Measurements from ENCODE around the gene CFAP73.

The CFAP73 gene

DNA sequence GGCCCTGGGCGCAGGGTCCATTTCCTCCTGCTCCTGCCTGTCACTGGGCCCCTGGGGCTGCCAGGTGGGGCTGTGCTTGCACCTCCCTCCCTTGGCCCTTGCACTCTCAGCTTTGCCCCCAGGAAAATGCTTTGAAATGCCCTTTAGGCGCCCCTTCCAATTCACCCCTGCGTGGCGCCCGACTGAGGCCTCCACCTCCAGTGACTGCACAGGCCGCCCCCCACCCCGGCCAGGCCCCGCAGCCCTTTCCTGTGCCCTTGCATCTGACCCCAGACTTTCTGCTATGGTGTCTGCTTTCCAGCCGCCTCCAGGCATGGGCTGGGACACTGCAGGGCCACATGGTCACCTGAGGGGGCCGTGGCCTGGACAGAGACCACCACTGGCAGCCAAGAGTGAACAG, 18.3 kb downstream of the CFAP73 start:
- DNase-seq = no peak

DNA sequence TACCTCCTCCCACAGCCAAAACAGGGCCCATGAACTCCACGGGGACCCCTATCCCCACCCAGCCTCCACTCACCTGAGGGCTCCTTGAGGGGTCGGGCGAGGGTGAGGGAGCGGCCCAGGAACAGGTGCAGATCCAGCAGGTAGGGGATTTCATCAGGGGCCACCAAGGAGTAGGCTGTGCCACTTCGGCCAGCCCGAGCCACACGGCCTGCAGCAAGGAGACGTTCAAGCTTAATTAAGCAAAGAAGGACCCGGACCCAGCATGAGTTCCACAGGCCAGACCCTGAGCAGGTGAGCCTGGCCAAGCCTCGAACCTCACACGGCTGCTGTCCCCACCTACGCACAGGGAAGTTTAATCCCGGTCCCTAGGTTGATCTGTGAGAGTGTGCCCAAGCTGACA, 20.2 kb downstream of the CFAP73 start:
- no peak for DNase-seq

DNA sequence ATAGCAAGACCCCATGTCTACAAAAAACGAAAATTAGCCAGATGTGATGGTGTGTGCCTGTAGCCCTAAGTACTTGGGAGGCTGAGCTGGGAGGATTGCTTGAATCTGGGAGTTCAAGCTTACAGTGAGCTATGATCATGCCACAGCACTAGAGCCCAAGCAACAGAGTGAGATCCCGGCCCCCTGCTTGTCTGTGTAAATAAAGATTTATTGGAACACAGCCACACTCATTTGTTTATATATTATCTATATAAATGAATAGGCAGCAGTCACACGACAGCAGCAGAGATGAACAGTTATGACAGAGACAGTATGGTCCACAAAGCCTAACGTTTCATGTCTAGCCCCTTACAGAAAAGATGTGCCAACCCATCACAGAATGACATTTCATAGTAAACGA, 20.9 kb downstream of the CFAP73 start:
- DNase-seq = no peak

DNA sequence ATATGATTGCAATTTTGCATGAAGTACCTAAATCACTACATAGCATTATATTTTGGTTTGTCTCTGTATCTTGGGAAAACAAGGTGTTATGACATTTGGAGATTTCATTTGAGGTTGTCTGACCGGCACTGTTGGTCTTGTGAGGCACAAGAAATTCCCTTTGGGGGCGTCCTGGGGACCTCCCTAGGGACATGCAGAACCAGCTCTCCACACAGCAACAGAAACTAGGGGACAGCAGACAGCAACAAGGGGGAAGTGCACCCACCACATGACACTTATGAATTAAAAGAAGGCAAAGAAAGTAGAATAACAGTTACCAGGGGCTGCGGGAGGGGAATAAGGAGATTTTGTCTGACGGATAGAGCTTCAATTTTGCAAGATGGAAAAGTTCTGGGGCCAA, 21.4 kb downstream of the CFAP73 start:
- no peak for DNase-seq

DNA sequence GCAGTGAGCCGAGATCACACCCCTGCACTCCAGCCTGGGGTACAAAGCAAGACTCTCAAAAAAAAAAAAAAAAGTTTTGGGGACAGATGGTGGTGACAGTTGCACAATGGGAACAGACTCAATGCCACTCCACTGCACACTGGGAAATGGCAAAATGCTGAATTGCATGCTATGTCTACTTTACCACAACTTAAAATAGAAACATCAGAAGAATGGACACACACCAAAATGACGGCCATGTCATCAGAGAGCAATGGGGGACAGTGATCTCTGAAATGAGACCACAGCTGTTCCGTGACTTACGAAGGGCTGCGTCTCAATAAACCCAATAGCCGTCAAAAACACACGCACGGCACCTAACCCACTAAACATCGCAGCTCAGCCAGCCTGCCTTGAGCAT, 22.0 kb downstream of the CFAP73 start:
- no peak for DNase-seq

DNA sequence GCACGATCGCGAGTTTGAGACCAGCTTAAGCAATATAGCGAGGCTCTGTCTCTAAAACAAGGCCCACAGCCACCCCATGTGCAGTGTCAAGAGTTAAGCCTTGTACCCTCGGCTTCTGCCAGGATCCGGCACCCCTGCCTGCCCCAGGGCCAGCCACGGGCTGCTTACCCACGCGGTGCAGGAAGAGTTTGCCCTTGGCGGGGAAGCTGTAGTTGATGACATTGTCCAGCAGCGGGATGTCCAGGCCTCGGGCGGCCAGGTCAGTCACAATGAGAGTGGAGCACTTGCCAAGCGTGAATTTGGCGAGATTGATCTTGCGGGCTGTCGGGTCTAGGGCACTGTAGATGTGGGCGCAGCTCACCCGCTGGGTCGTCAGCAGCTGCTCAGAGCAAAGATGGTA, 22.7 kb downstream of the CFAP73 start:
- no peak for DNase-seq

DNA sequence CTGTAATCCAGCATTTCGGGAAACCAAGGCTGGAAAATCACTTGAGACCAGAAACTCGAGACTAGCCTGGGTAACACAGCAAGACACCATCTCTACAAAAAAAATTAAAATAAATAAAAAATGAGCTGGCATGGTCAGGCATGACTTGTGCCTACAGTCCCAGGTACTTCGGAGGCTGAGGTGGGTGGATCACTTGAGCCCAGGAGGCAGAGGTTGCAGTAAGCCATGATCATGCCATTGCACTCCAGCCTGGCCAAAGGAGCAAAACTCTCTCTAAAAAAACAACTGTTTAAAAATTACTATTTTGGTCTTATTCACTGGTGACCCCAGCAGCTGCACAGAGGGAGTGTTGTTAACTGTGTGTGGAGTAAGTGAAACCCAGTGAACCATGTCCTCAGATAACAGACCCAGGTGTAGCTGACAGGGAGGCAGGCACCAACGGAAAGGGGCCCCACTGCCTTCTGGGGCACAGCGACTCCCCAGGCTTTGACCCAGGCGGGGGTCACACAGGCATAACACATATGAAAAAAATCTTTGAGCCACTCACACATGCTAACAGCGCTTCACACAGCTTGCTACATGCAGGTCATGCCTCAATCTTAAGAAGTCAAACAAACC, 23.7 kb downstream of the CFAP73 start:
- no peak for DNase-seq

DNA sequence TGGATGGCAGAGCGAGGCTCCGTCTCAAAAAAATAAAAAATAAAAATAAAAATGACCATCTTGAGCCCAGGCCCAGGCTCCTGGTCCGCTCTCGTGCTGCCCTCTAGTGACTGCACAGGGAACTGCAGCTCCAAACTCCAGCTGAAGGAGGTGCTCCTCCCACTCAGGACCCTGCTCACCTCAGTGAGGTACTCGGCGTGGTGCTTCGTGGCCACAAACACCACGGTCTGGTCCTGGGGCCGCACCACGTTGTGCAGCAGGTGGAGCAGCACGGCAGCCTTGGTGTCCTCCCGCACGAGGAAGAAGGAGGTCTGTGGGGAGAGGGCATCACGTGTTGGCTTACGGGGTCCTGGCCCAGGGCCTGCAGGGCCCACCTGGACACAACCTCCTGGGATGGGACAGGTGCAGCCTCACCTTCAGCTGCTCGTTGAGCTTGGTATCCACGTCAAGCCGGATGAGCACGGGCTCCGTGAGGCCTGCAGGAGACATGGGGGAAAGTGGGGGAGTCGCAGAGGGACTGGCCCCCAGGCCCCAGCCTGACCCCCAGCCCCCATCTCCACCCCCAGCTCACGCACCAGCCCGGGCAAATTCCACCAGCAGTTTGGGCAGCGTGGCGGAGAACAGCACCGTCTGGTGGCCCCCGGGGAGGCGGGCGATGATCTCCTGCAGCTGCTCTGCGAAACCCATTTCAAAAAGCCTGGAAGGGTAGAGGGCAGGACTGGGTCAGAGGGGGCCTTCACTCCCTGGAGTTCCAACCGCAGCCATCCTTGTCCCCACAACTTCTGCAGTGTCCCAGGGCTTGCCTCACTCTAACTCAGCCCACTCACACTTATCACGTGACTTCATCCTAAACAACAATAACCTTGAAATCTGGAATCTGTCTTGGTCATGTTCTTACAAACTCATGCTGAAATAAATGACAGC, 25.2 kb downstream of the CFAP73 start:
- peak; percentile 64 for DNase-seq

DNA sequence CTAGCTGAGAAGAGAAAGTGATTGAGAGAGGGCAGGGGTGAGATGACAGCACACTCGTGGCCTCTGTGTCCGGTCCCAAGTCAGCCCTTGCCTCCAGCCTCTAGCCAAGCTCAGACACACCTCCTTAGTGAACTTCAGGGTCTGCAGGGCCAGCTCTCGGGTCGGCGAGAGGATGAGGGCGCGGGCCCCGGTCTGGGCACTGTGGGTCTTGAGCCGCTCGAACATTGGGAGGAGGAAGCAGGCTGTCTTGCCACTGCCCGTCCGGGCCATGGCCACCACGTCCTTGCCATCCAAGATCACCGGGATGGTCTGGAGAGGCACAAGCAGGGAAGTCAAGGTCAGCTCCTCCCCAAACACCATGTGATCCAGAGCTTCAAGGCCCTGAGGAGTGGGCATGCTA, 29.5 kb downstream of the CFAP73 start:
- DNase-seq = no peak

DNA sequence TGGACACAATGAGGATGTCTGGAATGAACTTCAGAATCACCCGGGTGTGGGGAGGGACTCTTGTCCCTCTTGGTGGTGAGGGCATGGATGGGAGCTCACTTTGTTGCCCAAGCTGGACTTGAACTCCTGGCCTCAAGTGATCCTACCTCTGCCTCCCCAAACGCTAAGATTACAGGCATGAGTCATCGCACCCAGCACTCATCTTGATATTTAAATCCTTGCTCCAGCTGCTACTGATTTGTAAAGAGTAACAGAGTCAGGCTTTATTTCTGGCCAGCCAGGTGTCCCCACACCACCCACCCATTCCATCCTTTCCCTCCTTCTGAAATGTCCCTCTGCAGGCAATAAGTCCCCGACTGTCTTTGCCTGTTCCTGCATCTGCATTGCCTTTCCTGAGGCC, 30.8 kb downstream of the CFAP73 start:
- DNase-seq = no peak

DNA sequence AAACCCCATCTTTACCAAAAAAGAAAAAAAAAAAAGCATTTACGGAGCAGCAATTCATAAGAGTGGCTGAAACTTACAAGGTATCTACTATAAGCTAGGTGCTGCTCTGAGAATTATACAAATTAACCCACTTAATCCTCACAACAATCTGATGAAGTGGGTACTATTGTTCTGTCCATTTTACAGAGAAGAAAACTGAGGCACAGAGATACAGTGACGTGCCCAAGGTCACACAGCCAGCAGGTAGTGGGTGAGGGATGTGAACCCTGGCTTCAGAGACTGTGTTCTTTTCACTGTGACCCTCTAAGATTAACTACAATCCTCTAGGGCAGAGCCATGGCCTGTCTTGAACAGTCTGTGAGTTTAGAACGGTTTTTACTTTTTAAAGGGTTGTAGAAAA, 32.5 kb downstream of the CFAP73 start:
- DNase-seq = no peak

DNA sequence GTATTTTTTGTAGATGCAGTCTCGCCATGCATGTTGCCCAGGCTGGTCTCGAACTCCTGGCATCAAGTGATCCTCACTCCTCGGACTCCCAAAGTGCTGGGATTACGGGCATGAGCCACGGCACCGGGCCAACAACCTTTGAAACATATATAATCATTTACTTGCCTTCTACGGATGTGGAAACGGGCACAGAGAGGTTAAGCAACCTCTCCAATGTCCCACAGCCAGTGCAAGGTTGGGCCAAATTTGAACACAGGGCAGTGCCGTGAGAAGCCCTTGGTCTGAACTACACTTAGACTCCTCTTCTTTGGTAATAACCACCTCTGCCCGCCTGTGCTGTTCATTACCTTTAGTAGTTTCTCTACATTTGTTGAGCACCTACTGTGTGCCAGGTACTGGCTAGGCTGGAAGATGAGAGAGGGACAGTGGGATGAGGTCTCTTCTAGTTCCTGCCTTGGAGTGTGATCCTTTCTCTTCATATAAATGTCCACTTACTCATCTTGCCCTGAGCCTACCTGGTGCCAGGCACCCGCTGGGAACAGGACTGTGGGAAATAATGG, 33.6 kb downstream of the CFAP73 start:
- no peak for DNase-seq

DNA sequence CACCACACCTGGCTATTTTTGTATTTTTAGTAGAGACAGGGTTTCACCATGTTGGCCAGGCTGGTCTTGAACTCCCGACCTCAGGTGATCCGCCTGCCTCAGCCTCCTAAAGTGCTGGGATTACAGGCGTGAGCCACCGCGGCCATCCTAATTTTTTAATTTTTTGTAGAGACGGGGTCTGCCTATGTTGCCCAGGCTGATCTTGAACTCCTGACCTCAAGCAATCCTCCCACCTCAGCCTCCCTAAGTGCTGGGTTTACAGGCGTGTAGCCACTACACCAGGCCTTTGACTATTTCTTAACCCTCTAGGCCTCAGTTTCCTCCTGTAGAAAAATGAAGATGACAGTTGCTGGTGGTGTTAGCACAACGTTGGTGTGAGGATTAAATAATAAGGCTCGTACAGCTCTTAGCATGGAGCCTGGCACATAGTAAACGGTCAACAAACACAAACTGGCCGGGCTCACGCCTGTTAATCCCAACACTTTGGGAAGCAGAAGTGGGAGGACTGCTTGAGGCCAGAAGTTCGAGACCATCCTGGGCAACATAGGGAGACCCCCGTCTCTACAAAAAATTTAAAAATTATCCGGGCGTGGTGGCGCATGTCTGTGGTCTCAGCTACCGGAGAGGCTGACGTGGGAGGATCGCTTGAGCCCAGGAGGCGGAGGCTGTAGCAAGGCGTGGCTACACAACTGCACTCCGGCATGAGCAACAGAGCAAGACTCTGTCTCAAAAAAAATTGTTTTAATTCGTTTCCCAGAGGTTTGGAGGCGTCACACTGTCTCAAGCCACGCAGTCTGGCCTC, 34.8 kb downstream of the CFAP73 start:
- no peak for DNase-seq

DNA sequence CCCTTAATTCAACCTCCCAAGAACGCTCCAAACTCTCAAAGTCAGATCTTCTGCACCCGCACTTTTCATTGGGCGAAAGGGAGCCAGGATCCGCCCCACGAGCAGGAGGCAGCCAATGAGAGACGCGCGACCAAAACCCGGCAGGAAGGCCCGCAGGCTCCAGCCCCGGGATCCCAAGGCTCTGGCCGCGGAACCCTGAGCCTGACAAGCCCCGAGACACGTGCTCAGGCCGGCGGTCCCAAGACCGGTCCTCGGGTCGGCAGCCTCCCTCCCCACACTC, 35.3 kb downstream of the CFAP73 start:
- peak; percentile 87 for DNase-seq

DNA sequence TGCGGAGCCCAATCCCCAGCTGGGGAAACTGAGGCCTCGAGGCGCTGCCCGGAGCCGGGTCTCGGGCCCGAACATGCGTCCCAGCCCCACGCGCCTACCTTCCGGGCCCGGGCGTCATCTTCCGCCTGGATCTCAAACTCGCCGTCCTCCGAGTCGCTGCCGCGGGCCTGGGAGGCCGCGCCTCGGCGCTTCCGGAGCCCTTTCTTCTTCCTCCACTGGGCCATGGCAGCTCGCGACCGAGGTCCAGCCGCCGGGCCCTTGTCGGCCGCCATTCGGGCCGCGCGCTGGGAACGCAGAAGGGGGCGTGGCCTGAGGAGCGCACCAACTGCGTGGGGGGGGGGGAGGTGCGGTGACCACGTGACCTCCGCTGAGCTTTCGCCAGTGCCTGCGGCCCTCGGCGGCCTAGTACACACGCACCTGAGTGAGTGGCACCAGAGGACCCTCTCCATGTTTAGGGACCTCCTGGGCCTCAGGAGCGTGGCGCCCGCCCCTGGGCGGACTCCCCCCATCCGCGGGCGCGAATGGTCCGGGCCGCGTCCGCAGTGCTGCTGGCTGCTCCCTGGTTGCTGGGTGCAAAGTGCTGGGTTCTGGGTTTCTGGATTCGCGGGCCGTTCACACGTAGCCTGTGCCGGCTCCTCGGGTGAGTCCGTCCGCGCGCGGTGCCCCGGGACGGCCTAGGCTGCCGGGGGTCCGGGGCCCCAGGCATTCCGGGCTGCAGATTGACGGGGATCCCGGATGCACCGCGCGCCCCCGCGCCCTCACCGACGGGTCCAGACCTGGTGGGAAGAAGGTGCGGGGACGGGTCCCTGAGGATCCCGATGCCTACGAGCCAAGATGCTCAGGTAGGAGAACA, 35.9 kb downstream of the CFAP73 start, which contains the start of the genes DDX54 and RITA1:
DDX54 (minus strand) TSS at position 299 of the 853 bp plus-strand sequence; CDS start at position 272, 27 bp downstream.
RITA1 (plus strand) TSS at position 542 of the 853 bp plus-strand sequence. CDS start 1,026 bp downstream, outside the sequence.
- peak; percentile 70 for DNase-seq

DNA sequence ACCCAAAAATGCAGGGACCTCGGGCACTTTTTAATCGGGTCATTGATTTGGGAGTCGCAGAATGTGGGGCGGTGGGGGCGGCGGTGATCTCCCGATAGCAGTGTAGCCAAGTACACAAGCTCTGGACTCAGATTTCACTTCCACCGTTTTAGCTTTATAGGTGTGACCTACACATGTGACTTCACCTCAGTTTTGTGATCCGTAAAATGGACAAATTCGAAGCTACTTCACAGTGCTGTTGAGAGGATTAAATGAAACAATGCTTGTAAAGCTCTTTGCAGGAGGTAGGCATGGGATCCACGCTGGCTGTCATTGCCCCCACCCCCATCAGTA, 36.5 kb downstream of the CFAP73 start:
- no peak for DNase-seq

DNA sequence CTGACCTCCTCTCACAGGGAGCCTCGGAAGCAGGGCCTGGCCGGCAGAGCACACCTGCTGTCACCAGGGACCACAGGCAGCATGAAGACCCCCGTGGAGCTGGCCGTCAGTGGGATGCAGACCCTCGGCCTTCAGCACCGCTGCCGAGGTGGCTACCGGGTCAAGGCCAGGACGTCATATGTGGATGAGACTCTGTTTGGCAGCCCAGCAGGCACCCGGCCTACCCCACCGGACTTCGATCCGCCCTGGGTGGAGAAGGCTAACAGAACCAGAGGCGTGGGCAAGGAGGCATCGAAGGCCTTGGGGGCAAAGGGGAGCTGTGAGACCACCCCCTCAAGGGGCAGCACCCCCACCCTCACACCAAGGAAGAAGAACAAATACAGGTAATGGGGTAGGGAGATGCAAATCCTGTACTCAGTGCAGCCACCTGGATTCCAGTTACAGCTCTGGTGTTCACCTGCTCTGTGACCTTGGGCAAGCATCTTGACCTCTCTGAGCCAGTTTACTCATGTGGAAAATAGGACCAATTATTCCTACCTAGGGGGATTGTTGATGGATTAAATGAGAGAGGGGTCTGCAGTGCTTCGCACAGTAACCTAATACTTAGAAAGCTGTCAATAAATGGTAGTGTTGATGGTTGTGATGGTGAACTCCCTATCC, 37.3 kb downstream of the CFAP73 start:
- DNase-seq = no peak

DNA sequence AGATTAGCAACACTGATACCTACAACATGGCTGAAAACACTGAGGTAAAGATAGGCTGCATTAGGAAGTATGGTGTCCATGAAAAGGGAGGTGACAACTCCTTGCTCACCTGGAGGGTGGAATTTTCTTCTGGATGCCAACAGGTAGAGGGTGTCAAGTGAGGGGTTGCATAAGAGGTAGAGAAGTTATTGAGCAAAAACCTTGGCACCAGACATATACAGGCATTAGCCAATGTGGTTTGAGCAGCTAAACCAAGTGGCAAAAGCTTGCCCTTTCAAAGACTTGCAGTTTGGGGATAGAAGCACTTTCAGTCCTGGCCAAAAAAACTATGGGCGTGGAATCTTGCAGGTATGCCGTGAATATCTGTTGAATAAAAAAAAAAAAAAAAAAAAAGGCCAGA, 39.8 kb downstream of the CFAP73 start:
- no peak for DNase-seq

DNA sequence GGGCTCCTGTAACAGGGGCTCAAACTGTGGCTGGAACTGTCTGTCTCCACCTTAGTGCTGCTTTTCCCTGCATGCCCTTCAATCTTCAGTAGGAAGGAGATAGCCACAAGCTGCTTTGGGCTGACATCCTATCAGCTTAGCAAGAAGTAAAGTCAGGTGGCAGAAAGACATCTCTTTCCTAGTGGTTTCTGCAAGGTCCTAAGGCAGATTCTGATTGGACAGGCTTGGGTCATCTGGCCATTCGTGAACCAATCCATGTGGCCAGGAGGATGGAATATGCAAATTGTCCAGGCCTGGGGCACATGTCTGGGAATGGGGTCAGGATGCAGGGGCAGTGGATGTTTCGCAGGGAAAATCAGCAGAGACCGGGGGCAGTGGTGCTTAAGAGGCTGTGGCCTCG, 41.2 kb downstream of the CFAP73 start:
- no peak for DNase-seq

DNA sequence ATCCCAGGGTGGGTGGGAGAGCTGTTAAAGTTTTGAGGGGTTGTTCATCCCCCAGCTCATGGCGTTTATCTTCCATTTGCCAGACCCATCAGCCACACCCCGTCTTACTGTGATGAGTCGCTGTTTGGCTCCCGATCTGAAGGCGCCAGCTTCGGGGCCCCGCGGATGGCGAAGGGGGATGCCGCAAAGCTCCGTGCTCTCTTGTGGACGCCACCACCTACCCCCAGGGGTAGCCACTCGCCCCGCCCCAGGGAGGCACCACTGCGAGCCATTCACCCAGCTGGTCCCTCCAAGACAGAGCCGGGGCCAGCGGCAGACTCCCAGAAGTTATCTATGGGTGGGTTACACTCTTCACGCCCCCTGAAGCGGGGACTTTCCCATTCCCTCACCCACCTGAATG, 41.7 kb downstream of the CFAP73 start:
- DNase-seq = no peak

DNA sequence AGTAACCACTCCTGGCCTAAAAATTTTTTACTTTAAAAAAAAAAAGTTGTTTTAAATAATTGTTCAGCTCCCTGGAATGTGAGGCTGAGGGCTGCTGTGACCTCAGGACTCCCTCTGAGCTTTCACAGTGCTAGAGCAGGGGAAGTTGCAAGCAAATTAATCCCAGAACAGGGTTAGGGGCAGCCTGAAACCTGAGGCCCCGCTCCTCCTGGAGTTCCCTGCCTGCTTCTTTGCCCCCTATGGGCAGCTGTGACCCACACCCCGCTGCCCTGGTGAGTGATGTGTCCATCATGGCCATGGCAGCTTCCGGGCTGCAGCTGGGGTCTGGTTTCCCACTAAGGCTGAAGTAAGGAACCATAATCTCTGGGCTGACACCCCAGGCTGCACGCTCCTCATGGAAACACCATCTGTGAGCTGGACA, 45.5 kb downstream of the CFAP73 start:
- DNase-seq = no peak

DNA sequence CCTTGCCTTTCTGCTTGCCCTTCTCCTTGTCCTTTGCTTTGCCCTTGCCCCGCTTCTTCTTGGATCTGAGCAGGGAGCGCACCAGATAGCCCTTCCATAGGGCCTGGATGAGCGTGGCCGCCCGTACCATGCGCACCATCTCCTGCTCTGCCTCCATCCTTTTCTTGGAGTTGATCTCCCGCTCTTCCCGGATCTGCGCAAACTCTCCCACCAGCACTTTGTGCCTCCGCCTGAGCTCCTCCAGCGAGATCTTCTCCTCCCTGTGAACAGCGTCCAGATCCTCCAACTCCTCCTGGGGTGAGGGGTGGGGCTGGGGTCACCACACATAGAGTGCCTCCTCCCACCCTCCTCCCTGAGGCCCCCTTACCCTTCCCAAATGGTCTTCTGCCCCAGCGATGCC, 46.1 kb downstream of the CFAP73 start:
- DNase-seq = no peak

Measured in CD4-positive, alpha-beta T cell treated with Interleukin-15 for 1 hour (primary cell).